ENCODE results near the gene TIMELESS. TPM values are rescaled to one million over a fixed set of nuclear protein-coding genes. Genes with fewer than 3 reads are reported as not detected.

The TIMELESS gene
- polyA plus RNA-seq, 1 donor (not counting 4 experiments of a cell fraction or from before 2014, with no cell fraction given): 3.5 TPM

GRCh38 chr12:56377989-56378316 lies 71.3 kb downstream of the TIMELESS start:
- no peaks in the 10 kb centered on the region for H3K36me3 ChIP-seq (ENCODE audit: control insufficient read depth in 2 of 2, extremely low read depth in 1 of 2, insufficient read depth in 2 of 2, low read length in 2 of 2)
- no peaks in the 10 kb centered on the region for H3K27me3 ChIP-seq (ENCODE audit: control insufficient read depth, extremely low read depth, insufficient read depth, low read length)
- H3K4me1 ChIP-seq (ENCODE audit: control insufficient read depth, extremely low read depth, insufficient read depth, low read length): no peaks in the 10 kb centered on the region
- no peak overlapping the region for H3K9ac ChIP-seq (ENCODE audit: control insufficient read depth, extremely low read depth, insufficient read depth, low read length)
- DNase-seq (ENCODE audit: low read depth, low spot score) (no peak), FAIRE-seq (no peak)
- H3K4me3 ChIP-seq (ENCODE audit: control insufficient read depth in 2 of 3, extremely low read depth in 1 of 3, insufficient read depth in 2 of 3, low read depth in 1 of 3, low read length in 3 of 3): no peak overlapping the region
- H4K20me1 ChIP-seq (ENCODE audit: control insufficient read depth, extremely low read depth, insufficient read depth, low read length): no peaks in the 10 kb centered on the region
- no peak overlapping the region for H3K4me2 ChIP-seq (ENCODE audit: control insufficient read depth, extremely low read depth, insufficient read depth, low read depth, low read length)
- dilution Hi-C loops (cut with MboI; ENCODE audit: extremely low pct_ligation_motif_present, low sequenced_read_pairs): no loop called here
- H3K27ac ChIP-seq (ENCODE audit: control insufficient read depth, insufficient read depth, low read length): no peak overlapping the region
- no peaks in the 10 kb centered on the region for H3K9me1 ChIP-seq (ENCODE audit: control insufficient read depth, extremely low read depth, insufficient read depth, low read length)
- H3K79me2 ChIP-seq (ENCODE audit: control insufficient read depth, insufficient read depth, low read length): no peaks in the 10 kb centered on the region
- TF ChIP-seq CTCF (optimal IDR thresholded peaks at IDR 0.05 in 1 of 3, IDR thresholded peaks at IDR 0.05 in 1 of 3, conservative IDR thresholded peaks at IDR 0.05 in 1 of 3; ENCODE audit: extremely low read depth in 1 of 3, insufficient read depth in 2 of 3, low read length in 3 of 3): no peak
- TF ChIP-seq EZH2 (IDR thresholded peaks at IDR 0.05; ENCODE audit: low read length): no peak
- no peaks in the 10 kb centered on the region for H3K9me3 ChIP-seq (ENCODE audit: control insufficient read depth, low read depth, low read length)
- no peak overlapping the region for H2AFZ ChIP-seq (ENCODE audit: control insufficient read depth, low read length)

GRCh38 chr12:56377310-56377988 lies 71.8 kb downstream of the TIMELESS start:
- dilution Hi-C loops (cut with MboI; ENCODE audit: extremely low pct_ligation_motif_present, low sequenced_read_pairs): no loop called here
- Histone ChIP-seq H3K36me3 (ENCODE audit: control insufficient read depth in 2 of 2, extremely low read depth in 1 of 2, insufficient read depth in 2 of 2, low read length in 2 of 2) (no peaks in the 10 kb centered on the region), H3K9me1 (ENCODE audit: control insufficient read depth, extremely low read depth, insufficient read depth, low read length) (no peaks in the 10 kb centered on the region), H3K4me1 (ENCODE audit: control insufficient read depth, extremely low read depth, insufficient read depth, low read length) (no peaks in the 10 kb centered on the region), H3K9me3 (ENCODE audit: control insufficient read depth, low read depth, low read length) (no peaks in the 10 kb centered on the region), H2AFZ (ENCODE audit: control insufficient read depth, low read length) (peak overlapping the region; percentile 32), H3K4me3 (ENCODE audit: control insufficient read depth in 2 of 3, extremely low read depth in 1 of 3, insufficient read depth in 2 of 3, low read depth in 1 of 3, low read length in 3 of 3) (no peak overlapping the region), H3K4me2 (ENCODE audit: control insufficient read depth, extremely low read depth, insufficient read depth, low read depth, low read length) (no peak overlapping the region), H3K79me2 (ENCODE audit: control insufficient read depth, insufficient read depth, low read length) (no peaks in the 10 kb centered on the region), H3K9ac (ENCODE audit: control insufficient read depth, extremely low read depth, insufficient read depth, low read length) (no peak overlapping the region), H3K27me3 (ENCODE audit: control insufficient read depth, extremely low read depth, insufficient read depth, low read length) (no peaks in the 10 kb centered on the region), H3K27ac (ENCODE audit: control insufficient read depth, insufficient read depth, low read length) (no peak overlapping the region), H4K20me1 (ENCODE audit: control insufficient read depth, extremely low read depth, insufficient read depth, low read length) (no peaks in the 10 kb centered on the region)
- DNase-seq (ENCODE audit: low read depth, low spot score): no peak
- peak; percentile 58 for FAIRE-seq
- TF ChIP-seq EZH2 (IDR thresholded peaks at IDR 0.05; ENCODE audit: low read length) (no peak), CTCF (optimal IDR thresholded peaks at IDR 0.05 in 1 of 3, IDR thresholded peaks at IDR 0.05 in 1 of 3, conservative IDR thresholded peaks at IDR 0.05 in 1 of 3; ENCODE audit: extremely low read depth in 1 of 3, insufficient read depth in 2 of 3, low read length in 3 of 3) (peak; percentile 48 to 75 (median 68))
